Gastrocnemius medialis (tissue), 4 donors: ENCODE data around the gene CLMN.

Experiments
- POLR2A ChIP-seq, 2 donors: fragments of 450-650 bp; IDR thresholded peaks; one replicate each; pipeline ENCODE4 v1.6.1; 2017; ENCODE audit warnings: antibody characterized with exemption in 2 of 2, mild to moderate bottlenecking in 2 of 2, moderate library complexity in 2 of 2
- TF ChIP-seq, protein P1 (sequence below), 5 experiments: fragments of 450-650 bp in 3 of 5; fragments of 200-600 bp in 2 of 5; sonication (generic) in 2 of 5; IDR thresholded peaks in 4 of 5; conservative IDR thresholded peaks in 1 of 5; 1 replicate in 4 of 5; 2 replicates in 1 of 5; pipeline ENCODE4 v1.5.1; 2016 to 2019; ENCODE audit warnings: antibody characterized with exemption in 5 of 5, mild to moderate bottlenecking in 3 of 5, moderate library complexity in 3 of 5

DNA sequence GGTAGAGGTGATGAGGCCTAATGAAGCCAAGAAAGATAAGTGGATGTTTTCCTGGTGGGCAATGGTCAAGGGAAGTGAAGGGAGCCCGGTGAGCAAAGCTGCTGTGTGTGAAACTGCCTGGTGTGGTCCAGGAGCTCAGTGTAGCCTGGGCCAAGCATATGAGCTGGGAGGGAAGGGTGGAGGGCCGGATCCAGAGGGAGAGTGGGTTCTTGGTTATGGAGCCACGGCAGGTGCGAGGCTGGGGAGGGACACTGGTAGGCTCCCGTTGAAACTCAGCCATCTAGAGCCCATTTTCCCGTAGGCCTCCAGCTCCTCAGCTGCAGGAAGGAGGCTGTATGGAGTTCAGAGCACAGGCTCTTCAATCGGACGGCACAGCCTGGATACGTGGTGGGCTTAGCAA lies 10.2 kb upstream of the CLMN start:
- TF ChIP-seq, protein P1, sequence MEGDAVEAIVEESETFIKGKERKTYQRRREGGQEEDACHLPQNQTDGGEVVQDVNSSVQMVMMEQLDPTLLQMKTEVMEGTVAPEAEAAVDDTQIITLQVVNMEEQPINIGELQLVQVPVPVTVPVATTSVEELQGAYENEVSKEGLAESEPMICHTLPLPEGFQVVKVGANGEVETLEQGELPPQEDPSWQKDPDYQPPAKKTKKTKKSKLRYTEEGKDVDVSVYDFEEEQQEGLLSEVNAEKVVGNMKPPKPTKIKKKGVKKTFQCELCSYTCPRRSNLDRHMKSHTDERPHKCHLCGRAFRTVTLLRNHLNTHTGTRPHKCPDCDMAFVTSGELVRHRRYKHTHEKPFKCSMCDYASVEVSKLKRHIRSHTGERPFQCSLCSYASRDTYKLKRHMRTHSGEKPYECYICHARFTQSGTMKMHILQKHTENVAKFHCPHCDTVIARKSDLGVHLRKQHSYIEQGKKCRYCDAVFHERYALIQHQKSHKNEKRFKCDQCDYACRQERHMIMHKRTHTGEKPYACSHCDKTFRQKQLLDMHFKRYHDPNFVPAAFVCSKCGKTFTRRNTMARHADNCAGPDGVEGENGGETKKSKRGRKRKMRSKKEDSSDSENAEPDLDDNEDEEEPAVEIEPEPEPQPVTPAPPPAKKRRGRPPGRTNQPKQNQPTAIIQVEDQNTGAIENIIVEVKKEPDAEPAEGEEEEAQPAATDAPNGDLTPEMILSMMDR (IDR thresholded peaks at IDR 0.05 in 4 of 5, conservative IDR thresholded peaks at IDR 0.05 in 1 of 5) = no peak
- no peak for TF ChIP-seq POLR2A (IDR thresholded peaks at IDR 0.05)
